Measurements from ENCODE around the gene VILL.

The VILL gene

GRCh38 chr3:37990527-37990926 lies at the start of gene VILL:
VILL (plus strand) TSS chr3:37990786; CDS start chr3:37993673, 2,887 bp downstream.
- no peak for DNase-seq

- DNase-seq, result no peak
These were observed 48.7 kb upstream of the VILL start for GRCh38 chr3:37941608-37942508.

- no peak for DNase-seq
These were observed 47.9 kb upstream of the VILL start for GRCh38 chr3:37942646-37943045.

GRCh38 chr3:37943126-37943525 lies 47.5 kb upstream of the VILL start:
- DNase-seq, result no peak

GRCh38 chr3:37943631-37944314 lies 46.8 kb upstream of the VILL start:
- no peak for DNase-seq

- DNase-seq, result no peak
These were observed 46.2 kb upstream of the VILL start for GRCh38 chr3:37944391-37944842.

GRCh38 chr3:37945156-37945806 lies 45.3 kb upstream of the VILL start:
- no peak for DNase-seq

GRCh38 chr3:37945807-37946530 lies 44.6 kb upstream of the VILL start:
- DNase-seq, result no peak

- no peak for DNase-seq
These were observed 44.1 kb upstream of the VILL start for GRCh38 chr3:37946531-37946889.

- no peak for DNase-seq
These were observed 40.7 kb upstream of the VILL start for GRCh38 chr3:37949866-37950265.

GRCh38 chr3:37952564-37952963 lies 38.0 kb upstream of the VILL start:
- no peak for DNase-seq

GRCh38 chr3:37953226-37953625 lies 37.4 kb upstream of the VILL start:
- no peak for DNase-seq

- no peak for DNase-seq
These were observed 36.7 kb upstream of the VILL start for GRCh38 chr3:37953707-37954394.

GRCh38 chr3:37954881-37955280 lies 35.7 kb upstream of the VILL start:
- DNase-seq, result no peak

GRCh38 chr3:37955918-37956707 lies 34.5 kb upstream of the VILL start:
- no peak for DNase-seq

GRCh38 chr3:37956723-37957538 lies 33.7 kb upstream of the VILL start:
- DNase-seq, result peak; percentile 12

GRCh38 chr3:37957539-37957936 lies 33.0 kb upstream of the VILL start:
- no peak for DNase-seq

GRCh38 chr3:37961622-37962431 lies 28.8 kb upstream of the VILL start:
- no peak for DNase-seq

- DNase-seq, result no peak
These were observed 27.6 kb upstream of the VILL start for GRCh38 chr3:37963016-37963415.

- DNase-seq, result no peak
These were observed 27.0 kb upstream of the VILL start for GRCh38 chr3:37963635-37964034.
